Prostate gland (tissue), 2 donors: ENCODE results near the gene TNS1.

Experiments
- POLR2A ChIP-seq: fragments of 450-650 bp; IDR thresholded peaks from one replicate; pipeline ENCODE4 v1.6.1; 2016; ENCODE audit warnings: antibody characterized with exemption, mild to moderate bottlenecking
- POLR2AphosphoS5 ChIP-seq: sonication (generic); formaldehyde crosslinking; IDR thresholded peaks from one replicate; pipeline ENCODE4 v1.6.1; 2017; ENCODE audit warnings: antibody characterized with exemption
- TF ChIP-seq, protein P1 (sequence below), 4 experiments: fragments of 200-600 bp in 2 of 4; fragments of 450-650 bp in 2 of 4; sonication (generic) in 2 of 4; IDR thresholded peaks; 1 replicate in 3 of 4; 2 replicates in 1 of 4; pipeline ENCODE4 v1.5.1; 2016 to 2019; ENCODE audit warnings: antibody characterized with exemption in 4 of 4, mild to moderate bottlenecking in 2 of 4, moderate library complexity in 2 of 4

DNA sequence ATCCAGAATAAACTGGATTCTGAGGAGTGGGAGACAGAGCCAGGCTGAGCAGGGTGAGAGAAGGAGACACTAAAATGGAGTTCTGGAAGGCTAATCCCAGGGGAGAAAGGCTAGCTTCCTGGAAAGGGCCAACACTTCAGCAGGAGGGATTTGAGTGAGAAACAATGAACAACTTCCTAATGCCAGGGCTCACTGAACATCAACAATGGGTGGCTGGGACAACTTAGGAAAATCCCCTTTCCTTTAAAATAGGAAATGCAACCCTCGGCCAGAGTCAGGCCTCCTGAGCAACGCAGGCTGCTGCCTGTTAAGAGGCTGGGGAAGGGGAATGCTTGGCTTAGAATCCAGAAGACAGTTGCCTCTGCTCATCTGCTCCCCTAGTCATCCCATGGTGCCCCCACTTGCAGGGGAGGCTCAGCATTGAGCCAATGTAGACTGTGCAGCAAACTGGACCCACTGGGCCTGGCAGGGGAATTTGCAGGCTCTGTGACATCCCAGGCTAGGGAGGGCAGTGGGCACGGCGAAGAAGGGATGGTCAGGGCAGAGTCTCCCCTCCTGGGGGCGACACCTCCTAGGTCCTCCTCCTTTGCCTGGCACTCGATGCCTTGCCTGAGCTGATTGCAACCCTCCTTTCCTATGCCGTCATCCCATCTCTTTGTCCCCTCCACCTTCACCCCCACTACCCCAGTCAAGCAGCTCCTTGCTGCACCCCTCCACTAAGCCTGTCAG, 182.5 kb downstream of the TNS1 start:
- TF ChIP-seq, protein P1, sequence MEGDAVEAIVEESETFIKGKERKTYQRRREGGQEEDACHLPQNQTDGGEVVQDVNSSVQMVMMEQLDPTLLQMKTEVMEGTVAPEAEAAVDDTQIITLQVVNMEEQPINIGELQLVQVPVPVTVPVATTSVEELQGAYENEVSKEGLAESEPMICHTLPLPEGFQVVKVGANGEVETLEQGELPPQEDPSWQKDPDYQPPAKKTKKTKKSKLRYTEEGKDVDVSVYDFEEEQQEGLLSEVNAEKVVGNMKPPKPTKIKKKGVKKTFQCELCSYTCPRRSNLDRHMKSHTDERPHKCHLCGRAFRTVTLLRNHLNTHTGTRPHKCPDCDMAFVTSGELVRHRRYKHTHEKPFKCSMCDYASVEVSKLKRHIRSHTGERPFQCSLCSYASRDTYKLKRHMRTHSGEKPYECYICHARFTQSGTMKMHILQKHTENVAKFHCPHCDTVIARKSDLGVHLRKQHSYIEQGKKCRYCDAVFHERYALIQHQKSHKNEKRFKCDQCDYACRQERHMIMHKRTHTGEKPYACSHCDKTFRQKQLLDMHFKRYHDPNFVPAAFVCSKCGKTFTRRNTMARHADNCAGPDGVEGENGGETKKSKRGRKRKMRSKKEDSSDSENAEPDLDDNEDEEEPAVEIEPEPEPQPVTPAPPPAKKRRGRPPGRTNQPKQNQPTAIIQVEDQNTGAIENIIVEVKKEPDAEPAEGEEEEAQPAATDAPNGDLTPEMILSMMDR (IDR thresholded peaks at IDR 0.05), result no peak
- TF ChIP-seq POLR2A, result no peak
- TF ChIP-seq POLR2AphosphoS5, result no peak
